ENCODE data around the gene ITGA6.
"Not testable (repeated sequence)": the region's sequence is repeated elsewhere in the genome, so short reads cannot be mapped to it uniquely, and the experiment has no call there.

The ITGA6 gene

DNA sequence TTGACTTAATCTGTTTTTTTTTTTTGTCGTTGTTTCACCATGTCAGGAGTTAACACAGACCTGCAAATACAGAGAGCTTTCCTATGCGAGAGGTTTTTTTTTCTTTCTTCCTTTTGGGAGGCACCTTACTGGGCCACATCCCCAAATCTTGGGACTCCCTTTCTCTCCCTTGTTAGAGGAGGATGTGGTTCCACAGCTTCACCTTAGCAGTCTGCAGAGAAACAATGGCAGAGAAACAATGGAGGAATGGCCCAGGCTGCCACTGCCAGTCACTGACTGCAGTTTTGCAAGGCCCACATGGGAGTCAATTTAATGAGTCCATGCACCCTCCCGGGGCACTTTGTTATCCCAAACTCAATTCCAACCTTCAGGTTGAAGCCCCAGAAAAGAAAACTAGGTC, 107.7 kb downstream of the ITGA6 start:
- DNase-seq (ENCODE audit: low read depth), result no peak
- H3K4me3 ChIP-seq (ENCODE audit: low read length), result no peak overlapping the region
- no peak for TF ChIP-seq CTCF (conservative IDR thresholded peaks at IDR 0.05; ENCODE audit: low read length)

DNA sequence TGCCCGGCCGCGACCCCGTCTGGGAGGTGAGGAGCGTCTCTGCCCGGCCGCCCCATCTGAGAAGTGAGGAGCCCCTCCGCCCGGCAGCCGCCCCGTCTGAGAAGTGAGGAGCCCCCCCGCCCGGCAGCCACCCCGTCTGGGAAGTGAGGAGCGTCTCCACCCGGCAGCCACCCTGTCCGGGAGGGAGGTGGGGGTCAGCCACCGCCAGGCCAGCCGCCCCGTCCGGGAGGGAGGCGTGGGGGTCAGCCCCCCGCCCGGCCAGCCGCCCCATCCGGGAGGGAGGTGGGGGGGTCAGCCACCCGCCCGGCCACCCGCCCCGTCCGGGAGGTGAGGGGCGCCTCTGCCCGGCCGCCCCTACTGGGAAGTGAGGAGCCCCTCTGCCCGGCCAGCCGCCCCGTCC, 110.5 kb downstream of the ITGA6 start:
- not testable (repeated sequence) for DNase-seq (ENCODE audit: low read depth)

DNA sequence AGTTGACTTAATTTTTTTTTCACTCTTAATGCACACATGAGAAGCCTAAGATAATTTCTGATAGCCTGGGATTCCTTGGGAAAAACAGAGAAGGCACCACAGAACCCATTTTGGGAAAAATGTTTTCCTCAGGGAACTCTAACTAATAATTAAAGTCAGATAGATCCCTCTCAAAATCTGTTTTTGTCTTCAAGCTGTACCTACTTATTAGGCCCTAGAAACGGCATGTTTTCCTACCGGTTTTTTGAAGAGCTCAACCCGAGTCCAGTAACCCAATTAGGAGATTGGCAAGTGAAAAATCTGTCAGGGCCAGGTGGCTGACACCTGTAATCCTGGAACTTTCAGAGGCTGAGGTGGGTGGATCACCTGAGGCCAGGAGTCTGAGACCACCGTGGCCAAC, 112.4 kb downstream of the ITGA6 start:
- H3K4me3 ChIP-seq (ENCODE audit: low read length), result no peak overlapping the region
- TF ChIP-seq CTCF (conservative IDR thresholded peaks at IDR 0.05; ENCODE audit: low read length), result no peak
- DNase-seq (ENCODE audit: low read depth), result no peak

More for the DNA sequence above, 110.5 kb downstream of the ITGA6 start:
- H3K4me3 ChIP-seq (ENCODE audit: low read length), result not testable (repeated sequence)

- no peak for TF ChIP-seq CTCF (conservative IDR thresholded peaks at IDR 0.05; ENCODE audit: low read length)
- peak; percentile 13 for DNase-seq (ENCODE audit: low read depth)
- H3K4me3 ChIP-seq (ENCODE audit: low read length), result no peak overlapping the region
These were observed 113.0 kb downstream of the ITGA6 start for GRCh38 chr2:172540421-172540820.

DNA sequence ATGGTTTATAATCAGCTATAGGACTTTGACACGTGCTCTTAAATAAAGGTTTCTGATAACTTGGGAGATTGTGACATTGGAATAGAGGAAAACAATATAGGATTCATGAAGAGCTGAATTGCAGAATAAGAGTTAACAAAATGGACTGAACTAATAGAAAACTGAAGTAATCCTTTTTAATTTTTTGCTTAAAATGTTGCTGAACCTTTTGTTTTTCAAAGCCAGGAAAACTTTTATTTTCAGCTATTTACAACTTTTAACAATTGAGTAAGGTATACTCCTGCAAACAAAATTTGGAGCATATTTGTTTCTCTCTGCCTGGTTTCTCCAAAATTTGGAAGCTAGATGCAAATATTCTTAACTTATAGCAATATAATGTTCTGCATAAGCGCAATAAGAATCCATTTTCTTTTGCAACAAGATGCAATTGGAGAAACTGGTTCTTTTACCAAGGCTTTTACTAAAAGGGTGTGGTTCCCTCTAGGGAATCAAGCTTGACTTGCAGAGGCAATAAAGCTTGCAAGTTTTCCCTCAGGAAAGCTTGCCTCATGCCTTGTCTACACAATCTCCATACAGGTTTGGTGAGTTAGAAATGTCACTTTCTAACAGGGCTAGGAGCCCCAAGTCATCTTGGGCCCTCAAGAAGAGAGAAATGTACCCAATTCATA, 118.2 kb downstream of the ITGA6 start:
- H3K4me3 ChIP-seq (ENCODE audit: low read length), result no peak overlapping the region
- DNase-seq (ENCODE audit: low read depth), result peak; percentile 30
- no peak for TF ChIP-seq CTCF (conservative IDR thresholded peaks at IDR 0.05; ENCODE audit: low read length)

DNA sequence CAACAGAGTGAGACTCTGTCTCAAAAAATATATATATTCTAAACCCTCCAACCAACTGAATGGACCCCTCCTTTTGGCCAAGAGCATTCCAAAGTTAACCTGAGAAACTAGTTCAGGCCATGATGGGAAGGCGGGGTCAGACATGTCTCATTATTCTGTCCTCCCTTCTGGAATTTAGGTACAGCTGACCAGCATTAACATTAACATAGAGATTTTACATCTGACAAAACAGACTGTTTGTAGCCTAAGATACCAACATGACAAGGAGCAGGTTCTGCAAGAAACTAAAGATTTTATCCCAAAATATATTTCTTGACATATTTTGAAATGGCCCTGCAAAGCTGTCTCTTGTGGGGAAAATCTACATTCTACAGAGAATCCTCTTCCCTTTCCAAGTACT, 121.7 kb downstream of the ITGA6 start:
- TF ChIP-seq CTCF (conservative IDR thresholded peaks at IDR 0.05; ENCODE audit: low read length), result no peak
- H3K4me3 ChIP-seq (ENCODE audit: low read length), result no peak overlapping the region

DNA sequence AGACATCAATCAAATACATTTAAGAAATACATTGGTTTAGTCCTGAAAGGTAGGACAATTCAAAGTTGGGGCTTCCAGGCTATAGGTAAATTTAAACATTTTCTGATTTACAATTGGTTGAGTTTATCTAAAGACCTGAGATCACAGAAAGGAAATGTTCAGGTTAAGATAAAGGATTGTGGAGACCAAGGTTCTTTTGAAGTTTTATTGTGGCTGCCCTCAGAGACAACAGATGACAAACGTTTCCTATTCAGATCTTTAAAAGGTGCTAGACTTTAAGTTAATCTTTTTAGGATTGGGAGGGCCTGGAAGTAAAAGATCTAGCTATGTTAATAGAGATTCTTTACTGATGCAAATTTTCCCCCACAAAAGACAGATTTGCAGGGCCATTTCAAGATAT, 122.4 kb downstream of the ITGA6 start:
- H3K4me3 ChIP-seq (ENCODE audit: low read length); DNase-seq (ENCODE audit: low read depth): not testable (repeated sequence)

More for the DNA sequence above, 121.7 kb downstream of the ITGA6 start:
- DNase-seq (ENCODE audit: low read depth), result no peak

- DNase-seq (ENCODE audit: low read depth), result no peak
- TF ChIP-seq CTCF (conservative IDR thresholded peaks at IDR 0.05; ENCODE audit: low read length), result no peak
- no peak overlapping the region for H3K4me3 ChIP-seq (ENCODE audit: low read length)
These were observed 123.0 kb downstream of the ITGA6 start for GRCh38 chr2:172550419-172550818.

All from AG10803 (cell line).